PC-9 (cell line): ENCODE data around the gene CLASP1. TPM values are rescaled to one million over a fixed set of nuclear protein-coding genes. Genes with fewer than 3 reads are reported as not detected.
"Not testable (repeated sequence)": the region's sequence is repeated elsewhere in the genome, so short reads cannot be mapped to it uniquely, and the experiment has no call there.

ENCODE experiments used
- BruUV-seq: library from RNA; stranded (reverse); fragments of 400-500 nt; replicated peaks from 2 replicates; lab custom pipeline; 2021; lab: Mats Ljungman, UMichigan
- CTCF ChIA-PET: fragments of 300-600 bp; sonication (Branson Sonifier 250); formaldehyde crosslinking; loops from one replicate; lab custom pipeline; 2022; ENCODE audit warnings: antibody characterized with exemption; lab: Charles Lee
- POLR2A ChIA-PET: fragments of 300-600 bp; sonication (Branson Sonifier 250); formaldehyde crosslinking; loops from one replicate; lab custom pipeline; 2022; ENCODE audit warnings: antibody characterized with exemption; ENCODE audit not compliant: unreplicated experiment; lab: Charles Lee
- DNase-seq, 2 experiments: peaks; one replicate each; pipeline versions ENCODE4 v3.0.0 to v3.0.0-alpha.2; 2015 to 2022; ENCODE audit warnings: mixed read lengths in 1 of 2
- H2AFZ ChIP-seq: fragments of 200-600 bp; sonication (generic); 2 replicates; pipeline ENCODE4 v1.8.1; 2017; ENCODE audit warnings: antibody characterized with exemption
- H3F3A ChIP-seq: fragments of 200-600 bp; sonication (generic); 2 replicates; pipeline ENCODE4 v1.8.1; 2017; ENCODE audit warnings: antibody characterized with exemption, mild to moderate bottlenecking, low read depth; ENCODE audit not compliant: insufficient read depth
- H3K27ac ChIP-seq: fragments of 200-600 bp; sonication (generic); 2 replicates; pipeline ENCODE4 v1.6.1; 2016; ENCODE audit warnings: mixed run types
- H3K27me3 ChIP-seq: fragments of 200-600 bp; sonication (generic); 2 replicates; pipeline ENCODE4 v1.6.1; 2016; ENCODE audit warnings: low read depth, mixed run types; ENCODE audit not compliant: insufficient read depth
- H3K36me3 ChIP-seq: fragments of 200-600 bp; sonication (generic); 2 replicates; pipeline ENCODE4 v1.6.1; 2016; ENCODE audit warnings: low read depth, mixed run types
- H3K4me1 ChIP-seq: fragments of 200-600 bp; sonication (generic); replicated peaks from 2 replicates; pipeline ENCODE4 v1.6.1; 2016; ENCODE audit warnings: mixed run types; ENCODE audit not compliant: insufficient read depth
- H3K4me2 ChIP-seq: fragments of 200-600 bp; sonication (generic); 2 replicates; pipeline ENCODE4 v1.6.1; 2017; ENCODE audit warnings: mixed run types
- H3K4me3 ChIP-seq: fragments of 200-600 bp; sonication (generic); 2 replicates; pipeline ENCODE4 v1.6.1; 2016; ENCODE audit warnings: mixed run types
- H3K79me2 ChIP-seq: fragments of 200-600 bp; sonication (generic); 2 replicates; pipeline ENCODE4 v1.6.1; 2017; ENCODE audit warnings: low read depth, mixed run types
- H3K9me2 ChIP-seq: fragments of 200-600 bp; sonication (generic); 2 replicates; pipeline ENCODE4 v1.8.1; 2017; ENCODE audit warnings: mild to moderate bottlenecking; ENCODE audit not compliant: insufficient read depth
- H3K9me3 ChIP-seq: fragments of 200-600 bp; sonication (generic); 2 replicates; pipeline ENCODE4 v1.8.1; 2016; ENCODE audit warnings: low read depth; ENCODE audit not compliant: insufficient read depth
- H4K20me1 ChIP-seq: fragments of 200-600 bp; sonication (generic); 2 replicates; pipeline ENCODE4 v1.8.1; 2017; ENCODE audit not compliant: insufficient read depth
- EZH2 ChIP-seq: fragments of 200-600 bp; sonication (generic); IDR thresholded peaks from 2 replicates; pipeline ENCODE4 v1.8.0; 2017; ENCODE audit warnings: antibody characterized with exemption, low read depth
- intact Hi-C: fragments of 100-400 bp; cut with micrococcal nuclease; formaldehyde crosslinking; loops from one replicate; pipeline ENCODE4 v1.10.0; 2022; ENCODE audit not compliant: unreplicated experiment
- total RNA-seq: library from RNA; stranded (reverse); gene quantifications from 2 replicates; pipeline ENCODE4 v1.2.3, GENCODE V29; 2021
- TF ChIP-seq, protein P1 (sequence below): fragments of 200-600 bp; sonication (generic); conservative IDR thresholded peaks from 2 replicates; pipeline ENCODE4 v1.6.1; 2017; ENCODE audit warnings: mixed run types, antibody characterized with exemption, mild to moderate bottlenecking, moderate library complexity

Gene CLASP1
- total RNA-seq, 1 experiment from 2014 or later = 61.8 TPM

DNA sequence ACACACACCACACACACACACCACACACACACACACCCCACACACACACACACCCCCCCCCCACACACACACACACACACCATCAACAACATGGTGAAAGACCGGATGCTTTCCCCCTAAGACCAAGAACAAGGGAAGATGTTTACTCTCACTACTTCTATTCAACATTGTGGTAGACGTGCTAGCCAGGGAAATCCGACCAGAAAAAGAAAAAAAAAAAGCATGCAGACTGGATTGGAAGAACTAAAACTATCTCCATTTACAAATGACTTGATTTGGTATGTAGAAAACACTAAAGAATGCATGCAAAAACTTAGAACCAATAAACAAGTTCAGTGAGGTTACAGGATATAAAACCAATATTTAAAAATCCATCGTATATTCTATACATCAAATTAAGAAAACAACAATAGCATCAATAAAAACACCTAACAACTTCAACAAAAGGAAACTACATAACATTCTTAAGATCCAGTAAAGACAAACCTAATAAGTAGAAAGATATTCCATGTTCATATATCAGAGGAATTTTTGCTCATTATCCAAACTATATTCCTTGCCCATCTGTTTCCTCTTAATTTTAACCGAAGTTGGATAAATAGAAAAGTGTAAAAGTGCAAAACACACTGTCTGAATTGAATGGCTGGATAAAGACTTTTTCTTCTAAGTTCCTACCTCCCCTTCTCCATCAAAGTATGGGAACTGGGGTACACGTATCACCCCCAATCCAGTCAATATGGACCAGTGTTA lies 170.1 kb downstream of the CLASP1 start:
- CTCF ChIA-PET = no interaction called here
- Histone ChIP-seq H3K36me3 (0 out of 2 replicates have a peak, but pooled peaks cover 4% of the 10 kb centered on the region), H3K27me3 (no peaks in the 10 kb centered on the region), H3K4me2 (no peak overlapping the region), H3K9me2 (no peaks in the 10 kb centered on the region), H4K20me1 (peaks cover 7% of the 10 kb centered on the region), H3K27ac (no peak overlapping the region), H3K9me3 (no peaks in the 10 kb centered on the region), H2AFZ (no peak overlapping the region), H3K79me2 (peaks cover 2% of the 10 kb centered on the region; the same call in 1 of the 2 replicates), H3K4me1 (peaks cover 15% of the 10 kb centered on the region; the same call in 1 of the 2 replicates), H3F3A (peaks cover 4% of the 10 kb centered on the region; the same call in 1 of the 2 replicates), H3K4me3 (no peak overlapping the region)
- POLR2A ChIA-PET = no interaction called here
- TF ChIP-seq, protein P1, sequence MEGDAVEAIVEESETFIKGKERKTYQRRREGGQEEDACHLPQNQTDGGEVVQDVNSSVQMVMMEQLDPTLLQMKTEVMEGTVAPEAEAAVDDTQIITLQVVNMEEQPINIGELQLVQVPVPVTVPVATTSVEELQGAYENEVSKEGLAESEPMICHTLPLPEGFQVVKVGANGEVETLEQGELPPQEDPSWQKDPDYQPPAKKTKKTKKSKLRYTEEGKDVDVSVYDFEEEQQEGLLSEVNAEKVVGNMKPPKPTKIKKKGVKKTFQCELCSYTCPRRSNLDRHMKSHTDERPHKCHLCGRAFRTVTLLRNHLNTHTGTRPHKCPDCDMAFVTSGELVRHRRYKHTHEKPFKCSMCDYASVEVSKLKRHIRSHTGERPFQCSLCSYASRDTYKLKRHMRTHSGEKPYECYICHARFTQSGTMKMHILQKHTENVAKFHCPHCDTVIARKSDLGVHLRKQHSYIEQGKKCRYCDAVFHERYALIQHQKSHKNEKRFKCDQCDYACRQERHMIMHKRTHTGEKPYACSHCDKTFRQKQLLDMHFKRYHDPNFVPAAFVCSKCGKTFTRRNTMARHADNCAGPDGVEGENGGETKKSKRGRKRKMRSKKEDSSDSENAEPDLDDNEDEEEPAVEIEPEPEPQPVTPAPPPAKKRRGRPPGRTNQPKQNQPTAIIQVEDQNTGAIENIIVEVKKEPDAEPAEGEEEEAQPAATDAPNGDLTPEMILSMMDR = no peak
- no peak for TF ChIP-seq EZH2
- no peak for DNase-seq
- BruUV-seq = no TSS peak
- intact Hi-C loops = no loop called here

DNA sequence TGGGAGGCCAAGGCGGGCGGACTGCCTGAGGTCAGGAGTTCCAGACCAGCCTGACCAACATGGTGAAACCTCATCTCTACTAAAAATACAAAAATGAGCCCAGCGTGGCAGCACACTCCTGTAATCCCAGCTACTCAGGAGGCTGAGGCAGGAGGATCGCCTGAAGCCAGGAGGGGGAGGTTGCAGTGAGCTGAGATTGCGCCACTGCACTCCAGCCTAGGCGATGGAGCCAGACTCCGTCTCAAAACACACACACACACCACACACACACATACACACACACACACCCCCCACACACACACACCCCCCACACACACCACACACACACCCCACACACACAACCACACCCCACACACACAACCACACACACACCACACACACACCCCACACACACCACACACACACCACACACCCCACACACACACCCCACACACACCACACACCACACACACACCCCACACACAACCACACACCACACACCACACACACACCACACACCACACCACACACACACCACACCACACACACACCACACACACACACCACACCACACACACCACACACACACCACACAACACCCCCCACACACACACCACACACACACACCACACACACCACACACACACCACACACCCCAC lies 170.8 kb downstream of the CLASP1 start:
- H4K20me1 ChIP-seq, intact Hi-C loops, BruUV-seq, H3K27ac ChIP-seq, H3K9me3 ChIP-seq, H3K79me2 ChIP-seq, CTCF ChIA-PET, H3F3A ChIP-seq, H3K9me2 ChIP-seq, DNase-seq, H3K36me3 ChIP-seq, H3K27me3 ChIP-seq, H2AFZ ChIP-seq, H3K4me2 ChIP-seq, H3K4me3 ChIP-seq: not testable (repeated sequence)
- POLR2A ChIA-PET = interaction anchor here (0.6 kb wide), 1 partner anchor 223 kb away, joined by 4 read pairs; no protein-coding TSS in a partner anchor
- peaks cover 15% of the 10 kb centered on the region; the same call in 1 of the 2 replicates for H3K4me1 ChIP-seq

DNA sequence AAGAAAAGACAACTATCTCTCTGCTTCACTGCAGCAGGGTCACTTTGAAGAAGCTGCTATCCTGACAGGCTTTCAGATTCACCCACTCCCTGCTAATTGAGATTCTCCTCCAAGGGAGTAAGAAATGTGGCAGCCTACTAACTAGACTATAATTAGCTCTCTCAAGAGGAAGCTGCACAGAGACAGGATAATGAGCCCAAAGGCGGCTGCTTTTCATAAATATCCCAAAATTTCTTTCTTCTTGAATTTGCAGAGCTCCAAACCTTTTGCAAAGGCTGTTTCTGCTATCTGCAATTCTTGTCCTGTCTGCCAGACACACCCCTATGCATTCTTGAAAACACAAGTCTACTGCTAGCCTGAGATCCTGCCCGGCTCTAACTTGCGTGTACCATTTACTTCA lies 172.6 kb downstream of the CLASP1 start:
- H3K4me1 ChIP-seq = peaks cover 15% of the 10 kb centered on the region; the same call in 1 of the 2 replicates
- no peak overlapping the region for H2AFZ ChIP-seq
- ChIA-PET CTCF (no interaction called here), POLR2A (interaction anchor here (0.6 kb wide), 1 partner anchor 33 kb away, joined by 5 read pairs; no protein-coding TSS in a partner anchor)
- H3K4me3 ChIP-seq = no peak overlapping the region
- no peaks in the 10 kb centered on the region for H3K27me3 ChIP-seq
- no TSS peak for BruUV-seq
- TF ChIP-seq EZH2 = no peak
- TF ChIP-seq, protein P1 = no peak
- H3K4me2 ChIP-seq = no peak overlapping the region
- H3F3A ChIP-seq = peaks cover 4% of the 10 kb centered on the region; the same call in 1 of the 2 replicates
- 0 out of 2 replicates have a peak, but pooled peaks cover 9% of the 10 kb centered on the region for H3K79me2 ChIP-seq
- no peak for DNase-seq
- 0 out of 2 replicates have a peak, but pooled peaks cover 4% of the 10 kb centered on the region for H3K36me3 ChIP-seq
- no peaks in the 10 kb centered on the region for H3K9me2 ChIP-seq
- H3K27ac ChIP-seq = no peak overlapping the region
- peaks cover 13% of the 10 kb centered on the region for H4K20me1 ChIP-seq
- H3K9me3 ChIP-seq = no peaks in the 10 kb centered on the region
- intact Hi-C loops = no loop called here
